ENCODE data around the gene AUP1.

AUP1 gene

DNA sequence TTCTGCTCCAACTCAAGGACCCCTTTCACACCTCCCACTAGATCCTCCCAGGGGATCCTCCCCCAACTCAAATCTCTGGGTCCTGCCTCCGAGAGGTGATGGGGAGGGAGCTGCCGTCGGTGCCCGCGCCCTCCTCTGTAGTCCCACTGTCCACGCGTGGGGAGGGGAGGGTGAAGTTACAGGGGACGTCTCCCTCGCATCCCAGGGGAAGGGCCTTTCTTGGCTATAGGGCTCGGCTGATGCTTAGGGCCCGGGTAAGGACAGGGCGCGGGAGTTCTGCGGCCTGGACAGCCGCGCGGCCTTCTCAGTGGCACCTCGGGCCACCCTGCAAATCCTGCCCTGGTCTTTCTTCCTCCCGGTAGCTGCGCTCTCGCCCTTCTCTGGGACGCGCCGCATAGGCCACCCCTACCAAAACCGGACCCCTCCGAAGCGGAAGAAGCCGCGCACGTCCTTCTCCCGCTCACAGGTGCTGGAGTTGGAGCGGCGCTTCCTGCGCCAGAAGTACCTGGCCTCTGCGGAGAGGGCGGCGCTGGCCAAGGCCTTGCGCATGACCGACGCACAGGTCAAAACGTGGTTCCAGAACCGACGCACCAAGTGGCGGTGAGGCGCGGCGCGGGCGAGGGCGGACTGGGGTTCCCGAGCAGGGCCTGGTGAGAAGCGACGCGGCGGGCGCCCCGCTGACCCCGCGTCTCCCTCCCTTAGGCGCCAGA, 14.1 kb downstream of the AUP1 start:
- Histone ChIP-seq H2BK12ac (ENCODE audit: low read length) (no peak overlapping the region), H4K91ac (ENCODE audit: low read depth, low read length) (no peak overlapping the region), H3K9me3 (ENCODE audit: insufficient read depth, low read depth, low read length) (peaks cover 16% of the 10 kb centered on the region), H2BK120ac (ENCODE audit: insufficient read depth, low read length, poor library complexity) (no peak overlapping the region), H3K27ac (ENCODE audit: low read depth, low read length) (no peak overlapping the region), H3K4me1 (ENCODE audit: control insufficient read depth in 1 of 2, insufficient read depth in 2 of 2, low read length in 2 of 2) (peaks cover 6 to 10% of the 10 kb centered on the region in 2 experiments), H3K79me2 (ENCODE audit: control insufficient read depth, insufficient read depth, low read length, poor library complexity) (no peaks in the 10 kb centered on the region), H2AFZ (ENCODE audit: insufficient read depth, low read length, poor library complexity) (no peak overlapping the region), H3K36me3 (ENCODE audit: control insufficient read depth in 1 of 2, insufficient read depth in 2 of 2, low read length in 2 of 2) (no peaks in the 10 kb centered on the region), H3K79me1 (ENCODE audit: low read length) (no peaks in the 10 kb centered on the region), H3K14ac (ENCODE audit: low read length) (no peak overlapping the region), H2BK5ac (ENCODE audit: low read depth, low read length, poor library complexity) (no peak overlapping the region), H3K4me3 (ENCODE audit: low read depth, low read length) (peak overlapping the region; percentile 42), H3K4ac (ENCODE audit: low read depth, low read length) (no peak overlapping the region), H3K18ac (ENCODE audit: low read length) (no peak overlapping the region), H3K4me2 (ENCODE audit: low read length) (peak overlapping the region; percentile 39), H3K27me3 (ENCODE audit: insufficient read depth, low read length) (peaks cover 75% of the 10 kb centered on the region), H2AK5ac (ENCODE audit: low read length) (no peak overlapping the region), H3K23ac (ENCODE audit: low read length) (no peak overlapping the region), H4K12ac (ENCODE audit: low read depth, low read length) (no peak overlapping the region), H3K9ac (ENCODE audit: low read length) (no peak overlapping the region), H4K8ac (ENCODE audit: low read depth, low read length) (no peak overlapping the region)
- no peak for DNase-seq
- WGBS (ENCODE audit: extremely low coverage, insufficient coverage, insufficient read length), result no CpG with 5 or more reads among the region's 60 CpGs

DNA sequence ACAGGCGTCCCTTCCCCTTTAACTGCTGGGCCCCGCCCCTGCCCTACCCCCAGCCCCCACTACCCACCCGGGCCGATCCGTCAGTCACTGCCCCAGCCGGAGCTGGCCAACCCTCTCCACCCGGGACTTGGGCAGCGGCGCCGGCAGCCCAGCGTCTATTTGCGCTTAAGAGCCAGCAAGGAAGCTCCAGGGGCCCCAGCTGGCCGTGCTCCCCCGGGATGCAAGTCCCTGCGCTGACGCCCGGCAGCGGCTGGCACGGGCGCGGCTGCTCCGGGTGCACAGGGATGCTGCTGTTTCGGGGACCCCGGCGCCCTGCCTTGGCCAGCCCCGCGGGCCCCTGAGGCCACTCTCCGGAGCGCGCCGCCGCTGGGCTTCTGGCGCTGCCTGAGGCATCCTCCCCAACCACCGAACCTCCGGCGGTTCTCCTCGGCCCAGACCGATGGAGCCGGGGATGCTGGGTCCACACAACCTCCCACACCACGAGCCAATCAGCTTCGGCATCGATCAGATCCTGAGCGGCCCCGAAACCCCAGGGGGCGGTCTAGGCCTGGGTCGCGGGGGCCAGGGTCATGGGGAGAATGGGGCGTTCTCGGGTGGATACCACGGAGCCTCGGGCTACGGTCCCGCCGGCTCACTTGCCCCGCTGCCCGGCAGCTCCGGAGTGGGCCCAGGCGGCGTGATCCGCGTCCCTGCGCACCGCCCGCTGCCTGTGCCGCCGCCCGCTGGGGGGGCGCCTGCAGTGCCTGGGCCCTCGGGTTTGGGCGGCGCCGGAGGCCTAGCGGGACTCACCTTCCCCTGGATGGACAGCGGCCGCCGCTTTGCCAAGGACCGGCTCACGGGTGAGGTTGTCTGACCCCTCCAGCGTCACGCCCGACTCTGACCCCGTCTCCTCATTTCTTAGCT, 14.9 kb downstream of the AUP1 start, which contains the start of gene TLX2:
Gene TLX2, plus strand, starts transcription at position 83 of the 903 bp plus-strand sequence. Its CDS starts 357 bp downstream, at position 440.
- Histone ChIP-seq H2BK120ac (ENCODE audit: insufficient read depth, low read length, poor library complexity) (no peak within 1 kb of the TSS), H3K36me3 (ENCODE audit: control insufficient read depth in 1 of 2, insufficient read depth in 2 of 2, low read length in 2 of 2) (no peaks in the 10 kb centered on the region), H4K91ac (ENCODE audit: low read depth, low read length) (no peak within 1 kb of the TSS), H3K4me3 (ENCODE audit: low read depth, low read length) (no peak within 1 kb of the TSS), H3K4me2 (ENCODE audit: low read length) (no peak within 1 kb of the TSS), H3K27me3 (ENCODE audit: insufficient read depth, low read length) (peaks cover 80% of the 10 kb centered on the region), H2AFZ (ENCODE audit: insufficient read depth, low read length, poor library complexity) (no peak within 1 kb of the TSS), H3K18ac (ENCODE audit: low read length) (no peak within 1 kb of the TSS), H3K9ac (ENCODE audit: low read length) (no peak within 1 kb of the TSS), H4K12ac (ENCODE audit: low read depth, low read length) (no peak within 1 kb of the TSS), H3K27ac (ENCODE audit: low read depth, low read length) (no peak within 1 kb of the TSS), H2BK5ac (ENCODE audit: low read depth, low read length, poor library complexity) (no peak within 1 kb of the TSS), H2BK12ac (ENCODE audit: low read length) (no peak within 1 kb of the TSS), H3K9me3 (ENCODE audit: insufficient read depth, low read depth, low read length) (peaks cover 16% of the 10 kb centered on the region), H3K79me1 (ENCODE audit: low read length) (no peaks in the 10 kb centered on the region), H3K14ac (ENCODE audit: low read length) (no peak within 1 kb of the TSS), H3K4me1 (ENCODE audit: control insufficient read depth in 1 of 2, insufficient read depth in 2 of 2, low read length in 2 of 2) (peaks cover 6 to 10% of the 10 kb centered on the region in 2 experiments), H2AK5ac (ENCODE audit: low read length) (no peak within 1 kb of the TSS), H3K23ac (ENCODE audit: low read length) (no peak within 1 kb of the TSS), H3K79me2 (ENCODE audit: control insufficient read depth, insufficient read depth, low read length, poor library complexity) (no peaks in the 10 kb centered on the region), H3K4ac (ENCODE audit: low read depth, low read length) (no peak within 1 kb of the TSS), H4K8ac (ENCODE audit: low read depth, low read length) (no peak within 1 kb of the TSS)
- WGBS (ENCODE audit: extremely low coverage, insufficient coverage, insufficient read length), result no CpG with 5 or more reads among the region's 82 CpGs
- no peak for DNase-seq

DNA sequence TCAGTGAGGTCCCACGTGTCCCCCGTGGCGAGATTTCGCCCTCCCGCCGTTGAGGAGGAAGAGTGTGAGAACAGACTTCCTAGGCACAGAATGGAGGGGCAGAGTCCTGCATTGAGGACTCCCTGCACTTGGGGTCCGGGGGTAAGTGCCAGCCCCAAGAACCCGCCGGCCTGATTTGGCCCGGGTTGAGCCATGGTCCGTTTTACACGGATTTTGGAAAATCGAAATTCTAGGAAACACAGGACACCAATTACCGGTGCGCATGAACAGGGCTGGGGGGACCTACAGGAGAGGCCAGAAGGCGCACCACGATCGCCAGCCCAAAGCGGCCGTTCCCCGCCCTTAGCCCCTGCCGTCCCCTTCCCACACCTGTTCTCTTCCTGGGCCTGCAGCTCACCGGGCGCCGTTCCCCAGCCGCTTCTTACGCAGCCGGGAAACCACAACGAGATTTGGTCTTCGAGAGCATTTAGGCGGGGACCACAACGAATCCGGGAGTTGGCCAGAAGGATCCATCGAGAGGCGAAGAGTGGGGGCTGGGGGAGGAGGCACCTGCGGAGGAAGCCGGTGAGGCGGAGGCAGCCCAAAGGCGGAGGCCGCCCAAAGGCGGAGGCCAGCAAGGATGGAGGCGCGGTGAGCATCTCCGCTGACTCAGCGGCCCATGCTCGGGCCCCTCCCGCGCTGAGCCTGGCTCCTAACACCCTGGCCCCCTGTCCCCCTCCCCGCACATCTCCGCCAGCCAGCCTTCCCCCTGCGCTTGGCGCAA, 15.7 kb downstream of the AUP1 start:
- WGBS (ENCODE audit: extremely low coverage, insufficient coverage, insufficient read length), result no CpG with 5 or more reads among the region's 52 CpGs
- H3K27me3 ChIP-seq (ENCODE audit: insufficient read depth, low read length), result peaks cover 77% of the 10 kb centered on the region
- no peaks in the 10 kb centered on the region for H3K79me2 ChIP-seq (ENCODE audit: control insufficient read depth, insufficient read depth, low read length, poor library complexity)
- no peak overlapping the region for H3K23ac ChIP-seq (ENCODE audit: low read length)
- H3K36me3 ChIP-seq (ENCODE audit: control insufficient read depth in 1 of 2, insufficient read depth in 2 of 2, low read length in 2 of 2), result no peaks in the 10 kb centered on the region
- H4K8ac ChIP-seq (ENCODE audit: low read depth, low read length), result no peak overlapping the region
- no peak overlapping the region for H3K27ac ChIP-seq (ENCODE audit: low read depth, low read length)
- no peak overlapping the region for H3K4ac ChIP-seq (ENCODE audit: low read depth, low read length)
- H4K91ac ChIP-seq (ENCODE audit: low read depth, low read length), result no peak overlapping the region
- H3K79me1 ChIP-seq (ENCODE audit: low read length), result no peaks in the 10 kb centered on the region
- H2BK12ac ChIP-seq (ENCODE audit: low read length), result no peak overlapping the region
- H2AK5ac ChIP-seq (ENCODE audit: low read length), result no peak overlapping the region
- no peak overlapping the region for H3K18ac ChIP-seq (ENCODE audit: low read length)
- no peak overlapping the region for H2BK120ac ChIP-seq (ENCODE audit: insufficient read depth, low read length, poor library complexity)
- DNase-seq, result no peak
- H3K4me3 ChIP-seq (ENCODE audit: low read depth, low read length), result no peak overlapping the region
- H3K14ac ChIP-seq (ENCODE audit: low read length), result no peak overlapping the region
- H3K4me1 ChIP-seq (ENCODE audit: control insufficient read depth in 1 of 2, insufficient read depth in 2 of 2, low read length in 2 of 2), result peaks cover 6 to 10% of the 10 kb centered on the region in 2 experiments
- no peak overlapping the region for H2BK5ac ChIP-seq (ENCODE audit: low read depth, low read length, poor library complexity)
- H3K9me3 ChIP-seq (ENCODE audit: insufficient read depth, low read depth, low read length), result peaks cover 16% of the 10 kb centered on the region
- no peak overlapping the region for H2AFZ ChIP-seq (ENCODE audit: insufficient read depth, low read length, poor library complexity)
- H3K4me2 ChIP-seq (ENCODE audit: low read length), result no peak overlapping the region
- no peak overlapping the region for H3K9ac ChIP-seq (ENCODE audit: low read length)
- no peak overlapping the region for H4K12ac ChIP-seq (ENCODE audit: low read depth, low read length)
